ENCODE measurements around the gene ELK4.

DNA sequence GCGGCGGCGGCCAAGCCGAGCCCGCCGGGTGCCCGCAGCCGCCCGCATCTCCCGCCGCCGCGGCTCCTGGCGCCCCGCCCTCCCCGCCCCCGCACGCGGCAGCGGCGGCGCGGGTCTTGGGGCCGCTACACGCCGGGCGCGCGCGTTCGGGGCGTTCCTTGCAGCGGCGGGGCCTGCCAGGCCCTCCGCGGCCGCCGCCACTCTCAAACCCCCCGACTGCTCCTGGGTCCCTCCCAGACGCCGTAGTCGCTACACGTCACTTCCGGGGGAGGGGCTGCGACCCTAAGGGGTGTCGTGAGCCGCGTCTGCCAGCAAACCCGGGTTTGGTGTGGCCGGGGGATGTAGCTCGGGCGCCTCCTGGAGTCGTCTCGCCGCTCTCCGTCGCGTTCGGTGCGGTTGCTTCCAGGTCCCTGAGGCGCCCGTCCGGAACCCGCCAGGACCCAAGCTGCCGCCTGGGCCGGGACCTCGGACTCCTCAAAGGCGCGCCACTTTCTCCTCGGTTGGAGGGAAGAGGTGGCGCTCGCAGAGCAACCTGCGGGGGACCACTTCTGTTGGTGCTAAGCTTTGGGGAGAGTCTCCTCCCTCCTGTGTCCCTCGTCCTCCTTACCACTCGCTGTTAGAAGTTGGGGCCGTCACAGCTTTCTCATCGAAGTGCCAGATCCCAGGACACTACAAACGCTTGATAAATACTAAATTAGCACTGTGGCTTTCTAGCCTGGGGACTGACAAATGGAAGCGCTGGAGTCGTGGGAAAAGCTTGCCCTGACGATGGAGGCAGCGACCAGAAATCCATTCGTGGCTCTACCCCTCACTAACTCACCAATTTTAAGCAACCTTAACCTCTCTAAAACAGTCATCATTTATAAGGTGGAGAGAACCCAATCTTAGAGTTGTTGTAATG is at the start of gene ELK4:
- no peak for TF ChIP-seq EZH2phosphoT487 (IDR thresholded peaks at IDR 0.05; ENCODE audit: insufficient read depth, low read depth)
- TF ChIP-seq EZH2 (IDR thresholded peaks at IDR 0.05; ENCODE audit: insufficient read depth, poor library complexity, severe bottlenecking), result no peak
